RWPE1 (cell line): Measurements from ENCODE around the gene FOXD2.

ENCODE experiments used
- CTCF ChIA-PET: fragments of 350-600 bp; sonication (Branson Sonifier 250); formaldehyde crosslinking; extraction: SDS; loops from one replicate; lab custom pipeline; 2021; lab: Yijun Ruan, JAX
- POLR2A ChIA-PET: fragments of 400-600 bp; formaldehyde crosslinking; extraction: SDS; loops from one replicate; lab custom pipeline; 2020; ENCODE audit warnings: antibody characterized with exemption; ENCODE audit not compliant: low non-redundant PET; lab: Yijun Ruan, JAX
- DNase-seq: peaks from one replicate; pipeline ENCODE4 v3.0.0; 2012; ENCODE audit warnings: low spot score
- H3K27ac ChIP-seq: fragments of 450-650 bp; 2 replicates; pipeline ENCODE4 v1.5.1; 2017
- CTCF ChIP-seq: fragments of 450-650 bp; conservative IDR thresholded peaks from 2 replicates; pipeline ENCODE4 v1.5.1; 2017; ENCODE audit warnings: low read depth, mild to moderate bottlenecking

The FOXD2 gene

GRCh38 chr1:47412437-47412836 is 25.4 kb upstream of the FOXD2 start:
- DNase-seq = no peak
- TF ChIP-seq CTCF = no peak
- POLR2A ChIA-PET = no interaction called here
- no peak overlapping the region for H3K27ac ChIP-seq
- CTCF ChIA-PET = interaction anchor here (0.9 to 1.6 kb wide), 2 partner anchors 11 to 23 kb away, joined by 3 to 4 read pairs; no protein-coding TSS in a partner anchor

- no peak for DNase-seq
- ChIA-PET CTCF (interaction anchor here (0.6 kb wide), 1 partner anchor 183 kb away, joined by 4 read pairs; no protein-coding TSS in a partner anchor), POLR2A (no interaction called here)
- TF ChIP-seq CTCF = no peak
- no peak within 1 kb of the TSS for H3K27ac ChIP-seq
These were observed 22.0 kb upstream of the FOXD2 start, which contains the start of gene FOXE3 for GRCh38 chr1:47415728-47416318. FOXE3 (plus strand) TSS chr1:47416285; CDS start chr1:47416316, 31 bp downstream.

- no peak for DNase-seq
- ChIA-PET CTCF (interaction anchor here (0.8 kb wide), 1 partner anchor 8 kb away, joined by 3 read pairs; no protein-coding TSS in a partner anchor), POLR2A (no interaction called here)
- no peak for TF ChIP-seq CTCF
- H3K27ac ChIP-seq = no peak overlapping the region
These were observed 21.3 kb upstream of the FOXD2 start for GRCh38 chr1:47416319-47417169.

GRCh38 chr1:47417170-47418044 is 20.4 kb upstream of the FOXD2 start:
- DNase-seq = no peak
- no peak for TF ChIP-seq CTCF
- ChIA-PET POLR2A (no interaction called here), CTCF (interaction anchor here (0.8 kb wide), 3 partner anchors 7 to 308 kb away, joined by 3 read pairs; no protein-coding TSS in a partner anchor)
- no peak overlapping the region for H3K27ac ChIP-seq

- CTCF ChIA-PET = interaction anchor here (0.8 kb wide), 2 partner anchors 18 to 308 kb away, joined by 3 read pairs; no protein-coding TSS in a partner anchor
- no peak for TF ChIP-seq CTCF
- POLR2A ChIA-PET = no interaction called here
- no peak for DNase-seq
- no peak overlapping the region for H3K27ac ChIP-seq
These were observed 19.7 kb upstream of the FOXD2 start for GRCh38 chr1:47418122-47418521.
